ENCODE data around the gene GRM8. TPM values are rescaled to one million over a fixed set of nuclear protein-coding genes. Genes with fewer than 3 reads are reported as not detected.

Gene GRM8
- total RNA-seq, 1 experiment from 2014 or later: not detected

DNA sequence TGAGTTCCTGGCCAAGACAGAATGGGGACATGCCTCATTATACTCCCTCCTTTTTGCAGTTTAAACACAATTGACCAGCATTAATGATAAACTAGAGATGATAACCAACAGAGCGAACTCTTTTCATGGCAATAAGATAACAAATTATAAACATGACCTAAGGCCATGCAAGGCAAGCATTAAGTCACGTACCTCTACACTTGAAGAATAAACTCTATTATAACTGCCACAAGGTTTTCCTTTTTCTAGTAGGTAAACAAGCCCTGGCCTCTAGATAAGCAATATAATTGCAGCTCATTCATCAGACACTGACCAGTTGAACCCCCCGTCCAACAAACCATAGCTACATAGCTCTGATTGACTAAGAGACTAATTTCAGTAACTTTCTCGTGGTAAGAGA is 767.0 kb downstream of the GRM8 start:
- BruUV-seq (replicated peaks): no TSS peak
- Histone ChIP-seq H3K27ac (ENCODE audit: low read length) (no peak overlapping the region), H3K27me3 (ENCODE audit: low read length) (no peaks in the 10 kb centered on the region), H3K9ac (ENCODE audit: low read length) (no peak overlapping the region), H3K9me2 (replicated peaks; ENCODE audit: low read length) (no peaks in the 10 kb centered on the region), H3F3A (ENCODE audit: low read length, unreplicated experiment) (no peaks in the 10 kb centered on the region), H3K79me2 (ENCODE audit: low read length) (no peaks in the 10 kb centered on the region), H3K4me2 (ENCODE audit: low read length) (no peak overlapping the region), H3K36me3 (ENCODE audit: low read depth, low read length) (no peaks in the 10 kb centered on the region), H3K4me3 (ENCODE audit: low read length) (no peak overlapping the region), H3K9me3 (ENCODE audit: low read length) (no peaks in the 10 kb centered on the region), H3K4me1 (ENCODE audit: insufficient read depth, low read length) (no peaks in the 10 kb centered on the region), H4K20me1 (ENCODE audit: low read length) (no peaks in the 10 kb centered on the region), H2AFZ (ENCODE audit: low read length) (no peak overlapping the region)
- ChIA-PET POLR2A (ENCODE audit: unreplicated experiment) (no interaction called here), CTCF (no interaction called here)
- no peak for DNase-seq
- intact Hi-C loops (cut with micrococcal nuclease): no loop called here
- TF ChIP-seq, protein P1, sequence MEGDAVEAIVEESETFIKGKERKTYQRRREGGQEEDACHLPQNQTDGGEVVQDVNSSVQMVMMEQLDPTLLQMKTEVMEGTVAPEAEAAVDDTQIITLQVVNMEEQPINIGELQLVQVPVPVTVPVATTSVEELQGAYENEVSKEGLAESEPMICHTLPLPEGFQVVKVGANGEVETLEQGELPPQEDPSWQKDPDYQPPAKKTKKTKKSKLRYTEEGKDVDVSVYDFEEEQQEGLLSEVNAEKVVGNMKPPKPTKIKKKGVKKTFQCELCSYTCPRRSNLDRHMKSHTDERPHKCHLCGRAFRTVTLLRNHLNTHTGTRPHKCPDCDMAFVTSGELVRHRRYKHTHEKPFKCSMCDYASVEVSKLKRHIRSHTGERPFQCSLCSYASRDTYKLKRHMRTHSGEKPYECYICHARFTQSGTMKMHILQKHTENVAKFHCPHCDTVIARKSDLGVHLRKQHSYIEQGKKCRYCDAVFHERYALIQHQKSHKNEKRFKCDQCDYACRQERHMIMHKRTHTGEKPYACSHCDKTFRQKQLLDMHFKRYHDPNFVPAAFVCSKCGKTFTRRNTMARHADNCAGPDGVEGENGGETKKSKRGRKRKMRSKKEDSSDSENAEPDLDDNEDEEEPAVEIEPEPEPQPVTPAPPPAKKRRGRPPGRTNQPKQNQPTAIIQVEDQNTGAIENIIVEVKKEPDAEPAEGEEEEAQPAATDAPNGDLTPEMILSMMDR (conservative IDR thresholded peaks at IDR 0.05; ENCODE audit: low read depth, low read length): no peak
- ATAC-seq: no peak

DNA sequence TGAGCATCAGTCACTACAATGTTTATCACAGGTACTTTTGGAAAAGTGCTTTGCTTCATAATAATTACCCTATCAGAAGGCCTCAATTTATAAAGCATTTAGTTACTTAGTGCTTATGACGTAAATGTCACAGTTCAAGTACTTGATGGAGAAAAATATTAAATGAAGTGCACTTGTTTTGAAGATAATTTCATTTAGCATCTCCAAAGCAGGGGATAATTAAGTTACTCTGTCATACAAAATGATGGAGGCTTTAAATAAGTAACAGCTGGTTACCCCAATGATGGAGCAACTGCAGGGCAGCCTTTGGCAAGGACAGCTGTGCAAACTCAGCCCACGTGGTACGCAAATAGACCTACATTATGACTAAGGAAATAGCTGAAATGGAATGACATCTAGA is 768.8 kb downstream of the GRM8 start:
- DNase-seq: no peak
- POLR2A ChIA-PET (ENCODE audit: unreplicated experiment): no interaction called here
- H3K79me2 ChIP-seq (ENCODE audit: low read length): no peaks in the 10 kb centered on the region
- no peak overlapping the region for H3K4me3 ChIP-seq (ENCODE audit: low read length)
- H4K20me1 ChIP-seq (ENCODE audit: low read length): no peaks in the 10 kb centered on the region
- ATAC-seq: no peak
- TF ChIP-seq EZH2 (IDR thresholded peaks at IDR 0.05; ENCODE audit: low read length, unreplicated experiment) (no peak), EZH2phosphoT487 (IDR thresholded peaks at IDR 0.05; ENCODE audit: borderline replicate concordance, low read length) (no peak)
- TF ChIP-seq, protein P1 (conservative IDR thresholded peaks at IDR 0.05; ENCODE audit: low read depth, low read length): no peak
- H3K27me3 ChIP-seq (ENCODE audit: low read length): no peaks in the 10 kb centered on the region
- BruUV-seq (replicated peaks): no TSS peak
- CTCF ChIA-PET: no interaction called here
- intact Hi-C loops (cut with micrococcal nuclease): no loop called here
- no peaks in the 10 kb centered on the region for H3K36me3 ChIP-seq (ENCODE audit: low read depth, low read length)
- no peaks in the 10 kb centered on the region for H3K4me1 ChIP-seq (ENCODE audit: insufficient read depth, low read length)
- no peak overlapping the region for H3K9ac ChIP-seq (ENCODE audit: low read length)
- H3K27ac ChIP-seq (ENCODE audit: low read length): no peak overlapping the region
- no peaks in the 10 kb centered on the region for H3K9me2 ChIP-seq (replicated peaks; ENCODE audit: low read length)
- no peaks in the 10 kb centered on the region; the same call in 1 of the 2 replicates for H3K9me3 ChIP-seq (ENCODE audit: low read length)
- no peak overlapping the region for H3K4me2 ChIP-seq (ENCODE audit: low read length)
- H3F3A ChIP-seq (ENCODE audit: low read length, unreplicated experiment): no peaks in the 10 kb centered on the region
- no peak overlapping the region for H2AFZ ChIP-seq (ENCODE audit: low read length)

DNA sequence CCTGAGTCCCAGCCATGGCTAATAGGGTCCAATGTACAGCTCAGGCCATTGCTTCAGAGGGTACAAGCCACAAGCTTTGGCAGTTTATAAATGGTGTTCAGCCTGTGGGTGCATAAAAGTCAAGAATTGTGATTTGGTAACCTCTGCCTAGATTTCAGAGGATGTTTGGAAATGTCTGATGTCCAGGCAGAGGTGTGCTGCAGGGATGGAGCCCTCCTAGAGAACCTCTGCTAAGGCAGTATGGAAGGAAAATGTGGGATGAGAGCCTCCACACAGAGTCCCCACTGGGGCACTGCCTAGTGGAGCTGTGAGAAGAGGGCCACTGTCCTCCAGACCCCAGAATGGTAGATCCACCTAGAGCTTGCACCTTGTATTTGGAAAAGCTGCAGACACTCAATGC is 779.9 kb downstream of the GRM8 start:
- Histone ChIP-seq H3K27me3 (ENCODE audit: low read length) (no peaks in the 10 kb centered on the region), H3K4me2 (ENCODE audit: low read length) (no peak overlapping the region), H3K9ac (ENCODE audit: low read length) (no peak overlapping the region), H4K20me1 (ENCODE audit: low read length) (no peaks in the 10 kb centered on the region), H2AFZ (ENCODE audit: low read length) (no peak overlapping the region), H3K9me2 (replicated peaks; ENCODE audit: low read length) (no peaks in the 10 kb centered on the region), H3K36me3 (ENCODE audit: low read depth, low read length) (no peaks in the 10 kb centered on the region), H3K4me1 (ENCODE audit: insufficient read depth, low read length) (no peaks in the 10 kb centered on the region), H3K27ac (ENCODE audit: low read length) (no peak overlapping the region), H3K79me2 (ENCODE audit: low read length) (no peaks in the 10 kb centered on the region), H3K4me3 (ENCODE audit: low read length) (no peak overlapping the region), H3K9me3 (ENCODE audit: low read length) (0 out of 2 replicates have a peak, but pooled peaks cover 10% of the 10 kb centered on the region), H3F3A (ENCODE audit: low read length, unreplicated experiment) (no peaks in the 10 kb centered on the region)
- DNase-seq (no peak), ATAC-seq (no peak)
- intact Hi-C loops (cut with micrococcal nuclease): no loop called here
- TF ChIP-seq, protein P1 (conservative IDR thresholded peaks at IDR 0.05; ENCODE audit: low read depth, low read length): no peak
- TF ChIP-seq EZH2 (IDR thresholded peaks at IDR 0.05; ENCODE audit: low read length, unreplicated experiment) (no peak), EZH2phosphoT487 (IDR thresholded peaks at IDR 0.05; ENCODE audit: borderline replicate concordance, low read length) (no peak)
- CTCF ChIA-PET: no interaction called here
- POLR2A ChIA-PET (ENCODE audit: unreplicated experiment): no interaction called here
- no TSS peak for BruUV-seq (replicated peaks)

Data from PC-3 (cell line).